ENCODE results near the gene IFT22. TPM values are rescaled to one million over a fixed set of nuclear protein-coding genes. Genes with fewer than 3 reads are reported as not detected.

Gene IFT22
- polyA plus RNA-seq, 2 of the 4 experiments (the other 2 are of a cell fraction) = 50.5 to 58.4 TPM

DNA sequence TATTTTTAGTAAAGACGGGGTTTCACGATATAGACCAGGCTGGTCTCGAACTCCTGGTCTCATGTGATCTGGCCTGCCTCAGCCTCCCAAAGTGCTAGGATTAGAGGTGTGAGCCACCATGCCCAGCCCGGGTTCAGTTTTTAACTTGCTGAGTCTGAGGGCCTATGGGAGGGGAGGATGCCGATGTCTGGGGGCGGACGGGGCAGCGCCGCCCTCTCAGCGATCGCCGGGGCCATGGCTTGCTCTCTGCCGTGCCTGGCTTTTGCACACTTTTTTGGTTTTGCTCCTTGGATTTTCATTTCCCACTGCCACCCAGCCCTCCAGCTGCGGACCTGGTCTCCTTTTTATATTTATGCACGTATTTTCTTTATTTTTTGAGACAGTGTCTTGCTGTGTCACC, 25.9 kb upstream of the IFT22 start (continued):
- TF ChIP-seq HDAC2 (IDR thresholded peaks at IDR 0.05) = no peak
- TF ChIP-seq BHLHE40 (IDR thresholded peaks at IDR 0.05; ENCODE audit: low read depth, low read length) = no peak

- H3K4me3 ChIP-seq = no peak overlapping the region
- no peak for TF ChIP-seq HDAC2 (IDR thresholded peaks at IDR 0.05)
- no peak for TF ChIP-seq HOXB13 (CRISPR knock-in tag; IDR thresholded peaks at IDR 0.05; ENCODE audit: low read depth)
- TF ChIP-seq EHF (CRISPR knock-in tag; IDR thresholded peaks at IDR 0.05) = no peak
- TF ChIP-seq NPAS2 (CRISPR knock-in tag; IDR thresholded peaks at IDR 0.05; ENCODE audit: borderline replicate concordance) = no peak
- TF ChIP-seq PBX3 (IDR thresholded peaks at IDR 0.05) = no peak
- TF ChIP-seq PHF8 (IDR thresholded peaks at IDR 0.05; ENCODE audit: borderline replicate concordance, low read depth) = no peak
- no peak for TF ChIP-seq RCOR1 (IDR thresholded peaks at IDR 0.05; ENCODE audit: low read depth, low read length)
- TF ChIP-seq MYC (IDR thresholded peaks at IDR 0.05; ENCODE audit: borderline replicate concordance, low read length) = no peak
- no peak for TF ChIP-seq KDM5A (IDR thresholded peaks at IDR 0.05)
- no peak for TF ChIP-seq JUNB (IDR thresholded peaks at IDR 0.05)
- TF ChIP-seq RNF2 (IDR thresholded peaks at IDR 0.05; ENCODE audit: borderline replicate concordance, low read depth) = no peak
- TF ChIP-seq RAD21 (conservative IDR thresholded peaks at IDR 0.05 in 1 of 2, IDR thresholded peaks at IDR 0.05 in 1 of 2) = no peak
- TF ChIP-seq, protein P1, sequence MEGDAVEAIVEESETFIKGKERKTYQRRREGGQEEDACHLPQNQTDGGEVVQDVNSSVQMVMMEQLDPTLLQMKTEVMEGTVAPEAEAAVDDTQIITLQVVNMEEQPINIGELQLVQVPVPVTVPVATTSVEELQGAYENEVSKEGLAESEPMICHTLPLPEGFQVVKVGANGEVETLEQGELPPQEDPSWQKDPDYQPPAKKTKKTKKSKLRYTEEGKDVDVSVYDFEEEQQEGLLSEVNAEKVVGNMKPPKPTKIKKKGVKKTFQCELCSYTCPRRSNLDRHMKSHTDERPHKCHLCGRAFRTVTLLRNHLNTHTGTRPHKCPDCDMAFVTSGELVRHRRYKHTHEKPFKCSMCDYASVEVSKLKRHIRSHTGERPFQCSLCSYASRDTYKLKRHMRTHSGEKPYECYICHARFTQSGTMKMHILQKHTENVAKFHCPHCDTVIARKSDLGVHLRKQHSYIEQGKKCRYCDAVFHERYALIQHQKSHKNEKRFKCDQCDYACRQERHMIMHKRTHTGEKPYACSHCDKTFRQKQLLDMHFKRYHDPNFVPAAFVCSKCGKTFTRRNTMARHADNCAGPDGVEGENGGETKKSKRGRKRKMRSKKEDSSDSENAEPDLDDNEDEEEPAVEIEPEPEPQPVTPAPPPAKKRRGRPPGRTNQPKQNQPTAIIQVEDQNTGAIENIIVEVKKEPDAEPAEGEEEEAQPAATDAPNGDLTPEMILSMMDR (IDR thresholded peaks at IDR 0.05) = no peak
- TF ChIP-seq POLR2A (IDR thresholded peaks at IDR 0.05; ENCODE audit: low read length) = no peak
- TF ChIP-seq ELK1 (IDR thresholded peaks at IDR 0.05; ENCODE audit: low read depth, low read length) = no peak
- no peak for TF ChIP-seq POLR2AphosphoS2 (conservative IDR thresholded peaks at IDR 0.05; ENCODE audit: low read length)
- ChIA-PET POLR2A (interaction anchor here (1.4 kb wide), 1 partner anchor 21 kb away, joined by 4 read pairs; the partner anchor contains the start of gene IFT22), CTCF (interaction anchor here (1.5 kb wide), 1 partner anchor 11 kb away, joined by 4 read pairs; no protein-coding TSS in a partner anchor)
- no peak overlapping the region for H3K27ac ChIP-seq
- no peaks in the 10 kb centered on the region for H3K9me3 ChIP-seq
- no peak overlapping the region for H3K4me2 ChIP-seq
- 83% methylated on average over 7 of the region's 7 CpGs for WGBS (ENCODE audit: missing lambda C conversion rate)
- no peaks in the 10 kb centered on the region for H3K4me1 ChIP-seq
- DNase-seq (ENCODE audit: low read depth in 1 of 2, low spot score in 1 of 2) (no peak), FAIRE-seq (no peak), ATAC-seq (no peak)
Observed at GRCh38 chr7:101342892-101343291, 21.3 kb upstream of the IFT22 start.

GRCh38 chr7:101340379-101340778, 18.8 kb upstream of the IFT22 start:
- FAIRE-seq (no peak), DNase-seq (ENCODE audit: low read depth in 1 of 2, low spot score in 1 of 2) (no peak), ATAC-seq (no peak)
- WGBS (ENCODE audit: missing lambda C conversion rate) = 87% methylated on average over 14 of the region's 14 CpGs
- Histone ChIP-seq H3K27ac (no peak overlapping the region), H3K4me1 (no peaks in the 10 kb centered on the region), H3K4me3 (no peak overlapping the region), H3K4me2 (no peak overlapping the region), H3K9me3 (no peaks in the 10 kb centered on the region)
- CTCF ChIA-PET = interaction anchor here (0.5 to 1.9 kb wide), 10 partner anchors 15 to 196 kb away, joined by 3 to 6 read pairs (median 4); partner anchors contain the start of gene COL26A1
- POLR2A ChIA-PET = interaction anchor here (1.0 to 1.8 kb wide), 2 partner anchors 19 to 465 kb away, joined by 3 to 7 read pairs; partner anchors contain the start of genes IFT22 and SRRT
- no peak for TF ChIP-seq SMC3 (IDR thresholded peaks at IDR 0.05)
- TF ChIP-seq FOSL2 (IDR thresholded peaks at IDR 0.05) = no peak
- no peak for TF ChIP-seq FOSL2 (CRISPR knock-in tag; IDR thresholded peaks at IDR 0.05)
- TF ChIP-seq MAFK (IDR thresholded peaks at IDR 0.05; ENCODE audit: partially characterized antibody) = no peak
- TF ChIP-seq RFX5 (IDR thresholded peaks at IDR 0.05) = no peak
- TF ChIP-seq CEBPB (IDR thresholded peaks at IDR 0.05) = no peak
- no peak for TF ChIP-seq JUN (IDR thresholded peaks at IDR 0.05)
- no peak for TF ChIP-seq CBX8 (IDR thresholded peaks at IDR 0.05)
- TF ChIP-seq SREBF2 (IDR thresholded peaks at IDR 0.05) = no peak
- TF ChIP-seq, protein P2, sequence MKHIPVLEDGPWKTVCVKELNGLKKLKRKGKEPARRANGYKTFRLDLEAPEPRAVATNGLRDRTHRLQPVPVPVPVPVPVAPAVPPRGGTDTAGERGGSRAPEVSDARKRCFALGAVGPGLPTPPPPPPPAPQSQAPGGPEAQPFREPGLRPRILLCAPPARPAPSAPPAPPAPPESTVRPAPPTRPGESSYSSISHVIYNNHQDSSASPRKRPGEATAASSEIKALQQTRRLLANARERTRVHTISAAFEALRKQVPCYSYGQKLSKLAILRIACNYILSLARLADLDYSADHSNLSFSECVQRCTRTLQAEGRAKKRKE (CRISPR knock-in tag; IDR thresholded peaks at IDR 0.05; ENCODE audit: low read depth) = no peak
- TF ChIP-seq HEYL (CRISPR knock-in tag; IDR thresholded peaks at IDR 0.05) = no peak
- no peak for TF ChIP-seq NPAS2 (CRISPR knock-in tag; IDR thresholded peaks at IDR 0.05; ENCODE audit: borderline replicate concordance)
- TF ChIP-seq HOXB13 (CRISPR knock-in tag; IDR thresholded peaks at IDR 0.05; ENCODE audit: low read depth) = no peak

All from A549 (cell line).